GM12864 (cell line): ENCODE results near the gene ZBTB17.

ENCODE experiments used
- DNase-seq: peaks from one replicate; pipeline ENCODE4 v3.0.0-alpha.2; 2011; ENCODE audit warnings: low read depth
- H3K4me3 ChIP-seq: 2 replicates; pipeline ENCODE4 v1.5.1; 2011; ENCODE audit warnings: mild to moderate bottlenecking, low read depth, low read length, control low read depth
- CTCF ChIP-seq: IDR thresholded peaks from 2 replicates; pipeline ENCODE4 v1.5.1; 2011; ENCODE audit warnings: low read depth, mild to moderate bottlenecking, moderate library complexity, low read length, control low read depth, inconsistent platforms; ENCODE audit errors: missing control alignments

Gene ZBTB17

GRCh38 chr1:16014509-16015482 is 38.9 kb upstream of the ZBTB17 start:
- DNase-seq: no peak

GRCh38 chr1:16013908-16014258 is 38.0 kb upstream of the ZBTB17 start:
- no peak for TF ChIP-seq CTCF
- H3K4me3 ChIP-seq: no peak overlapping the region; the same call in 1 of the 2 replicates
- DNase-seq: no peak

More at GRCh38 chr1:16014509-16015482, 38.9 kb upstream of the ZBTB17 start:
- no peak for TF ChIP-seq CTCF
- no peak overlapping the region for H3K4me3 ChIP-seq

GRCh38 chr1:16013220-16013907 is 37.5 kb upstream of the ZBTB17 start:
- TF ChIP-seq CTCF: no peak
- peak overlapping the region; percentile 36; the same call in 1 of the 2 replicates for H3K4me3 ChIP-seq
- no peak for DNase-seq

- DNase-seq: no peak
- no peak for TF ChIP-seq CTCF
- H3K4me3 ChIP-seq: peak overlapping the region; percentile 36
Observed at GRCh38 chr1:16012590-16013219, 36.8 kb upstream of the ZBTB17 start.

- DNase-seq: no peak
- TF ChIP-seq CTCF: no peak
- no peak overlapping the region; the same call in 1 of the 2 replicates for H3K4me3 ChIP-seq
Observed at GRCh38 chr1:16011936-16012589, 36.2 kb upstream of the ZBTB17 start.

GRCh38 chr1:16010837-16011236 is 34.9 kb upstream of the ZBTB17 start:
- DNase-seq: no peak
- TF ChIP-seq CTCF: no peak
- H3K4me3 ChIP-seq: no peak overlapping the region
